ENCODE measurements around the gene MDFIC2.
"Not testable (repeated sequence)": the region's sequence is repeated elsewhere in the genome, so short reads cannot be mapped to it uniquely, and the experiment has no call there.

MDFIC2 gene

GRCh38 chr3:70312336-70312735 lies at the start of gene MDFIC2:
Gene MDFIC2 (minus strand): TSS chr3:70312638. CDS start chr3:70311973, 665 bp downstream.
- no peak for DNase-seq (ENCODE audit: low read depth)

DNA sequence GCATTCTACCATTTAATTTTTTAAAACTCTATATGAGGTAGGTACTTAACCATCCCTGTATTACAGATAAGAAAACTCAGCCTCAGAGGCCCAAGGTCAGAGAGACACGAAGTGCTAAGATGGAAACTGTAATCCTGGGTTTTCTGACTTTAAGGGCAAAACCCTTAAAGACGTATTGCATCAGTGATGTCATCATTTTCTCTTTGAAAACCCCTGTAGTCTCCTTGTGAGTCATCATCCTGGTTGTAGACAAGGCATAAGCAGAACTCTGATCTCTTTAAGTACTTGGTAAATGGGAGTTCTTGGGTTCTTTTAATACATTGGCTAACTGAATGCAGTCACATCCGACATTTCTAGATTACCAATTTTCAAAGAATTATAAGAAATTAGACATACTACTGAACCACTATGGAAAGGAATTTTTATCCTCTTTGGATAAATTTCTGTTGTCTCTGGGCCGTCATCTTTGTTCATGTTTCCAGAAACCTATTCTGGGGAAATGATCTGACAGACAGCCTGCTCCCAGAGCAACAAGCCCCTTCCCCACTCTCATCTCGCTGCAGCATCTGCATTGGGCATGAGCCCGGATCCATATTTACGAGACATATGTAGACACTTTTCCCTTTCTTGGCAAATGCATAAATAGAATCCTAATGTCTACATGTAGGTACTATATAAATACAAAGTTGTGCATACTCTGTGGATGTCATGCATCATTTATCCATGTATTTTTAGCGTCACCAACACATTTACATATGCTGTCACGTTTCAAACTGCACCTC lies 48.7 kb upstream of the MDFIC2 start:
- DNase-seq (ENCODE audit: low read depth) = no peak

- DNase-seq (ENCODE audit: low read depth) = no peak
Measured at GRCh38 chr3:70359711-70360110, 47.3 kb upstream of the MDFIC2 start.

- DNase-seq (ENCODE audit: low read depth) = no peak
Measured at GRCh38 chr3:70358978-70359580, 46.6 kb upstream of the MDFIC2 start.

GRCh38 chr3:70352215-70352614 lies 39.8 kb upstream of the MDFIC2 start:
- no peak for DNase-seq (ENCODE audit: low read depth)

- DNase-seq (ENCODE audit: low read depth) = no peak
Measured at GRCh38 chr3:70342149-70342548, 29.7 kb upstream of the MDFIC2 start.

GRCh38 chr3:70336885-70337284 lies 24.4 kb upstream of the MDFIC2 start:
- not testable (repeated sequence) for DNase-seq (ENCODE audit: low read depth)

DNA sequence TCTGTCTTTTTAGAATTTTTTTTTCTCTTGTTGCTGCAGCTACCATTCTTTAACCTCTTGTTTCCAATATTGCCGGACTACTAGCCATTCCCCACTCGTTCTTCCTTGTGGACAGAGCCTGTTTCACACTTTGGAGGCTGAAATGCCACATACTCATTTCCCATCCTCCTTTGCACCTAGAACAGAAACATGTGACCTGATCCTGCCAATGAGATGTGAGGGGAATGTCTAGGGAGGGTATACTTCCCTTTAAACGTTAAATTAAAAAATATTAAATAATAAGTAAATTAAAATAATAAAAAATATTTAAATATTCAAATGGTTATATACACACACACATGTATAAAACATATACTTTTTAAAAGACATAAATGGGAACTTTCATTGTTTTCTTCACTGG lies 20.6 kb upstream of the MDFIC2 start:
- no peak for DNase-seq (ENCODE audit: low read depth)

DNA sequence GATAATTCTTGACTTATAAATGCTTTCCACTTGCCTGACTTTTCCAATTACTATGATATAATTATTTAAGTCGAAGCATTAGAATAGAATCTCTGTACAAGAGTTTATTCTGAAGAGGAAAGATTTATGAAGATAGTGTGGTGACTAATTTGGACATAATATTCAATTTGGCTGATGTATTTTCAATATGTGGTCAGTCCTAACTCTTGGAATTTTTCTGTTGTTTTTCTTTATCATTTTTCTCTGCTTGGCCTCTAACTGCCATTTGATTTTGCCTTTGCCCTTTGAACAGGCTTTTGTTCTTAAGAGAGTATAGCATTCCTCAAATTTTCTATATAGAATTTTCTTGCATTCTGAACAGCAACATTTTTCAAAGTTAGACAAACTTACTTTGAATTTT lies 2.6 kb upstream of the MDFIC2 start:
- DNase-seq (ENCODE audit: low read depth) = no peak

- no peak for DNase-seq (ENCODE audit: low read depth)
Measured at GRCh38 chr3:70310809-70311208, 1.6 kb downstream of the MDFIC2 start.

GRCh38 chr3:70309591-70309990 lies 2.8 kb downstream of the MDFIC2 start:
- DNase-seq (ENCODE audit: low read depth) = no peak

- DNase-seq (ENCODE audit: low read depth) = no peak
Measured at GRCh38 chr3:70308760-70309159, 3.7 kb downstream of the MDFIC2 start.

DNA sequence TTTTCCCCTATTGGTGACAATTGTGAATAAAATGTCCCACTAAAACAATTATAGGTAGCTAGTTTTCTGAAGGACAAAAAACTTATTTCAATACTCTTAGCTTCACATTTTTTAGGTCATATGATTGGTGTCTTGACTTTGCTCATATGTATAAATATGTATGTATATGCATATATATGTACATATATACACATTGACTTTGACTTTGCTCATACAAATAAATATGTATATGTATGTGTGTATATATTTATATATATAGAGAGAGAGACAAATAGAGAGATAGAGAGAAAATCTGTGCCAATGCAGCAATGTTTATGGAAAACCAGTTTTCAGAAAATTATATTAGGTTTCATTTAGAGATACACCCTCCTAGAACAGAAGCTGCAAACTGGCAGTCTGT lies 5.7 kb downstream of the MDFIC2 start:
- no peak for DNase-seq (ENCODE audit: low read depth)

- DNase-seq (ENCODE audit: low read depth) = no peak
Measured at GRCh38 chr3:70298385-70298784, 14.1 kb downstream of the MDFIC2 start.

- no peak for DNase-seq (ENCODE audit: low read depth)
Measured at GRCh38 chr3:70291097-70291482, 21.3 kb downstream of the MDFIC2 start.

GRCh38 chr3:70290431-70291096 lies 21.9 kb downstream of the MDFIC2 start:
- DNase-seq (ENCODE audit: low read depth) = not testable (repeated sequence)

GRCh38 chr3:70281663-70282062 lies 30.8 kb downstream of the MDFIC2 start:
- DNase-seq (ENCODE audit: low read depth) = no peak

DNA sequence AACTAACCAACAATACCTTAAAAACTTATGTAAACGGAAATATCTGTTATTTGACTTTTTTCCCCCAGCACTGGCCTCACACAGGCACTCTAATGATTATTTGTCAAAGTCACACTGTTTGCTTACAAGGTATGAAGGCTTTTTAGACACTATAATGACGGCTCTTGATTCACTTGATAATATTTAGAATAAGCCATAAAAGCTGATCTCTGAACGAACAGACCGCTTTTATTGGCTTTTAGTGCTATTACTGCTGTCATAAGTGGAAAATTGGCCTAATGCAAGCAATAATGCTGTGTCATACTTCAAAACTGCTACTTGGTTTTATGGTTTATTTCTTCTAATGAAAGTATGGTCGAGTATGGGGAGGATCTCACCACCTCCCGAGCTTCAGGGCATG lies 35.1 kb downstream of the MDFIC2 start:
- DNase-seq (ENCODE audit: low read depth) = no peak

DNA sequence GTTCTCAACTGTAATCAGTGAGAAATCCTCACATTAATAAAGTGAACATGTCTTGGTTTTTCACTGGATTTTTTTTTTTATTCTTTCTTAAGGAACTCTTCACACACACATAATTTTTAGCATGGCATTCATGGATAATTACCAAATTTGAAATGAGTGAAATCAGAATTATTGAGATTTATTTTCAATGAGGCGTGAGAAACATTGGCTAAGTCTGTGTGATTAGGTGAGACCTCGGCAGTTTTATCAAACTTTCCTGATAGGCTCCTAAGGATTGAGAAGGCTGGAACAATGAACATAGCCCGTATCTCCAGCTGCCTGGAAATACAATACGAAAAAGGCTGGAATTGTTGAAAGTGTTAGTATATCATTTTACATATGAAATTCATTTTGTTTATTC lies 35.5 kb downstream of the MDFIC2 start:
- DNase-seq (ENCODE audit: low read depth) = no peak

GRCh38 chr3:70273492-70273891 lies 38.9 kb downstream of the MDFIC2 start:
- no peak for DNase-seq (ENCODE audit: low read depth)

- no peak for DNase-seq (ENCODE audit: low read depth)
Measured at GRCh38 chr3:70272798-70273197, 39.6 kb downstream of the MDFIC2 start.

DNA sequence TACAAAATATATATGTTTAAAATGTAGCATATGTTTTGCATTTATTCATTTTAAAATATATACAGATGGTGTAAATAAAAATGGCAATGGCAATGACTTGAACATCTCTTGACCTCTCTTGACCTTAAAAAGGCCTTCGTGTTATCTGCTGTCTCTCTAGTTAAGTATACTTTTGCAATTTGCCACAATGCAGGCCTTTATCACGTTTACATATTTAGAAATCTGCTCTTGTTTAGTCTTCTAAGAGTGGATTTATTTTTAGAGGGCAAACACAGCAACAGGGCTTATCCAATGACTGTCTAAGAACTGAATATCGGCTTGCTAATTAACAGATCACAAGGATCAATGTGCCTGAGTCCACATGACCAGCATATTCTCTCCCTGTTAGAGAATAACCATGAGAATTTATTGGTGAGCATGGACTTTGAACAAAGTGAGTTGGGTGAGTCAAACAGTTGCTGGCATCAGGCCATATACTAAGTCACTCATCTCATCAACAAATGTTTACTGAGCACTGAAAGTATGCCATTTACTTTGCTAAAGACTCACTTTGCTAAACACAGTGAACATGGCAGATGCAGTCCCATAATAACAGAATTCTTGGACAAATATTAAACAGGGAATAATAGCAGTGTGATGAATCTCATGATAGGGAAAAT lies 48.2 kb downstream of the MDFIC2 start:
- DNase-seq (ENCODE audit: low read depth) = no peak

DNA sequence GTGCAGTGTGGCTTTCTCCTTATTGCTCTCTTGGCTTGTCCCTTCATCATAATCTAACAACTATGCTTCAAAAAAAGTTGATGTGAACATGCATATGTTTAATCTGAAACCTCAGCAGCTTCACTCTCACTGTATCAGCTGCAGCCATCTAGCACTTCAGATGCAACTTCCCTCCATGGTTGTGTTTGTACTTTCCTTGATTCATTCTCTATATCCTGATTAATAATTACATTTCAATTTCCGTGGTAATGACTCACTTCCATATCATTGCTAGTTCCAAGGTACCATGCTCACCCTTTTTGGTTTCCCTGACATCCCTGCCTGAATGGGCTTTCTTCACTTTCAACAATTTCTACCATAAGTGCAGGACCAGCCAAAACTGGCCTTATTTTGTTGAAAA lies 51.2 kb downstream of the MDFIC2 start:
- DNase-seq (ENCODE audit: low read depth) = no peak
